GM23338 (cell line): ENCODE data around the gene GRWD1.

Source experiments
- CREB1 ChIP-seq: fragments of 250-450 bp; sonication (Bioruptor Pico); IDR thresholded peaks from 2 replicates; pipeline ENCODE4 v1.5.0; 2020; ENCODE audit warnings: low read depth, mild to moderate bottlenecking, moderate library complexity
- CTCF ChIP-seq, 2 experiments: fragments of 200-600 bp in 1 of 2; sonication (generic) in 1 of 2; conservative IDR thresholded peaks; 2 replicates each; pipeline versions ENCODE4 v1.5.1 to v1.6.1; 2016 to 2017; ENCODE audit warnings: antibody characterized with exemption in 2 of 2, low read depth in 2 of 2, mild to moderate bottlenecking in 2 of 2, moderate library complexity in 1 of 2
- ETS1 ChIP-seq: IDR thresholded peaks from 2 replicates; pipeline ENCODE4 v1.6.1; 2016; ENCODE audit warnings: antibody characterized with exemption
- EZH2 ChIP-seq: fragments of 200-600 bp; sonication (generic); IDR thresholded peaks from one replicate; pipeline ENCODE4 v1.8.0; 2017; ENCODE audit warnings: antibody characterized with exemption, mild to moderate bottlenecking, low read depth; ENCODE audit not compliant: unreplicated experiment
- EZH2phosphoT487 ChIP-seq: fragments of 200-600 bp; sonication (generic); IDR thresholded peaks from one replicate; pipeline ENCODE4 v1.8.1; 2018; ENCODE audit warnings: antibody characterized with exemption; ENCODE audit not compliant: unreplicated experiment
- JUNB ChIP-seq: IDR thresholded peaks from one replicate; pipeline ENCODE4 v1.6.1; 2016; ENCODE audit warnings: antibody characterized with exemption; ENCODE audit not compliant: unreplicated experiment
- NANOG ChIP-seq: IDR thresholded peaks from 2 replicates; pipeline ENCODE4 v1.6.1; 2016; ENCODE audit warnings: antibody characterized with exemption, borderline replicate concordance
- POLR2AphosphoS5 ChIP-seq: IDR thresholded peaks from 2 replicates; pipeline ENCODE4 v1.6.1; 2016; ENCODE audit warnings: antibody characterized with exemption, low read depth
- STAT1 ChIP-seq: IDR thresholded peaks from one replicate; pipeline ENCODE4 v1.6.1; 2016; ENCODE audit warnings: antibody characterized with exemption; ENCODE audit not compliant: unreplicated experiment
- ZNF331 ChIP-seq: fragments of 250-450 bp; sonication (Bioruptor Pico); IDR thresholded peaks from 2 replicates; pipeline ENCODE4 v1.5.0; 2020; ENCODE audit warnings: low read depth, mild to moderate bottlenecking, moderate library complexity
- TF ChIP-seq, protein P1 (sequence below): IDR thresholded peaks from one replicate; pipeline ENCODE4 v1.6.1; 2018; ENCODE audit warnings: antibody characterized with exemption; ENCODE audit not compliant: unreplicated experiment
- TF ChIP-seq, protein P2 (sequence below): fragments of 250-450 bp; sonication (Bioruptor Pico); IDR thresholded peaks from 2 replicates; pipeline ENCODE4 v1.5.0; 2020; ENCODE audit warnings: mild to moderate bottlenecking, moderate library complexity

DNA sequence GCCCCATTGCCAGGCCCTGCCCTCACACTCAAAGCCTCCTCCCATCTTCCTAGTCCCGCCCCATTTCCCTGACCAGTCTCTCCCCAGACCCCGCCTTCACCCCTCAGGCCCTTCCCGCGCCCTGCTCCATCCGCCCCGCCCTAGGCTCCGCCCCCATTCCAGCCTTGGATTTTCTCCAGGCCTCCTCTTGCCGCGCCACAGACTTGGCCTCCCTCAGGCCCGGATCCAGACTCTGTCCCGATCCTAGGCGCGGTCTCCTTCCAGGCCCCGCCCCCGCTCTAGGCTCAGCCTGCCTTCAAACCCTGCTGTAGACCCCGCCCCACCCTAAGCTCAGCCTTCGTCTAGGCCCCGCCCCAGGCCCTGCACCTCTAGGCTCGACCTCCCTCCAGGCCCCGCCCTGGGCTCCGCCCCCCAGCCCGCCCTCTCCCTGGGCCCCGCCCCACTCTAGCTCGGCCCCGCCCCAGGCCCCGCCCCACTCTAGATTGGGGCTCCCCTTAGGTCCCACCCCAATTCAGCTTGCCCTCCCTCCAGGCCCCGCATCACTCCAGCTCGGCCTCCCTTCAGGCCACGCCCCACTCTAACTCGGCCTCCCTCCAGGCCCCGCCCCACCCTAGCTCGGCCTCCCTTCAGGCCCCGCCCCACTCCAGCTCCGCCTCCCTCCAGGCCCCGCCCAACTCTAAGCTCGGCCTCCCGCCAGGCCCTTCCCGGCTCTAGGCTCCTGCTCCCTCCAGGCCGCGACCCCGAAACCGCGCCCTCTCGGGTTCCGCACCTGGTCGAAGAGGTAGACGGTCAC lies 47.3 kb downstream of the GRWD1 start:
- TF ChIP-seq CTCF (conservative IDR thresholded peaks at IDR 0.05; ENCODE audit: low read depth in 2 of 2) (no peak), EZH2 (no peak), POLR2AphosphoS5 (peak; percentile 88), CREB1 (CRISPR knock-in tag) (no peak; the same call in 1 of the 2 replicates), EZH2phosphoT487 (no peak), NANOG (no peak), STAT1 (no peak), JUNB (no peak), ETS1 (no peak), ZNF331 (no peak)
- TF ChIP-seq, protein P1, sequence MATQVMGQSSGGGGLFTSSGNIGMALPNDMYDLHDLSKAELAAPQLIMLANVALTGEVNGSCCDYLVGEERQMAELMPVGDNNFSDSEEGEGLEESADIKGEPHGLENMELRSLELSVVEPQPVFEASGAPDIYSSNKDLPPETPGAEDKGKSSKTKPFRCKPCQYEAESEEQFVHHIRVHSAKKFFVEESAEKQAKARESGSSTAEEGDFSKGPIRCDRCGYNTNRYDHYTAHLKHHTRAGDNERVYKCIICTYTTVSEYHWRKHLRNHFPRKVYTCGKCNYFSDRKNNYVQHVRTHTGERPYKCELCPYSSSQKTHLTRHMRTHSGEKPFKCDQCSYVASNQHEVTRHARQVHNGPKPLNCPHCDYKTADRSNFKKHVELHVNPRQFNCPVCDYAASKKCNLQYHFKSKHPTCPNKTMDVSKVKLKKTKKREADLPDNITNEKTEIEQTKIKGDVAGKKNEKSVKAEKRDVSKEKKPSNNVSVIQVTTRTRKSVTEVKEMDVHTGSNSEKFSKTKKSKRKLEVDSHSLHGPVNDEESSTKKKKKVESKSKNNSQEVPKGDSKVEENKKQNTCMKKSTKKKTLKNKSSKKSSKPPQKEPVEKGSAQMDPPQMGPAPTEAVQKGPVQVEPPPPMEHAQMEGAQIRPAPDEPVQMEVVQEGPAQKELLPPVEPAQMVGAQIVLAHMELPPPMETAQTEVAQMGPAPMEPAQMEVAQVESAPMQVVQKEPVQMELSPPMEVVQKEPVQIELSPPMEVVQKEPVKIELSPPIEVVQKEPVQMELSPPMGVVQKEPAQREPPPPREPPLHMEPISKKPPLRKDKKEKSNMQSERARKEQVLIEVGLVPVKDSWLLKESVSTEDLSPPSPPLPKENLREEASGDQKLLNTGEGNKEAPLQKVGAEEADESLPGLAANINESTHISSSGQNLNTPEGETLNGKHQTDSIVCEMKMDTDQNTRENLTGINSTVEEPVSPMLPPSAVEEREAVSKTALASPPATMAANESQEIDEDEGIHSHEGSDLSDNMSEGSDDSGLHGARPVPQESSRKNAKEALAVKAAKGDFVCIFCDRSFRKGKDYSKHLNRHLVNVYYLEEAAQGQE = no peak
- TF ChIP-seq, protein P2, sequence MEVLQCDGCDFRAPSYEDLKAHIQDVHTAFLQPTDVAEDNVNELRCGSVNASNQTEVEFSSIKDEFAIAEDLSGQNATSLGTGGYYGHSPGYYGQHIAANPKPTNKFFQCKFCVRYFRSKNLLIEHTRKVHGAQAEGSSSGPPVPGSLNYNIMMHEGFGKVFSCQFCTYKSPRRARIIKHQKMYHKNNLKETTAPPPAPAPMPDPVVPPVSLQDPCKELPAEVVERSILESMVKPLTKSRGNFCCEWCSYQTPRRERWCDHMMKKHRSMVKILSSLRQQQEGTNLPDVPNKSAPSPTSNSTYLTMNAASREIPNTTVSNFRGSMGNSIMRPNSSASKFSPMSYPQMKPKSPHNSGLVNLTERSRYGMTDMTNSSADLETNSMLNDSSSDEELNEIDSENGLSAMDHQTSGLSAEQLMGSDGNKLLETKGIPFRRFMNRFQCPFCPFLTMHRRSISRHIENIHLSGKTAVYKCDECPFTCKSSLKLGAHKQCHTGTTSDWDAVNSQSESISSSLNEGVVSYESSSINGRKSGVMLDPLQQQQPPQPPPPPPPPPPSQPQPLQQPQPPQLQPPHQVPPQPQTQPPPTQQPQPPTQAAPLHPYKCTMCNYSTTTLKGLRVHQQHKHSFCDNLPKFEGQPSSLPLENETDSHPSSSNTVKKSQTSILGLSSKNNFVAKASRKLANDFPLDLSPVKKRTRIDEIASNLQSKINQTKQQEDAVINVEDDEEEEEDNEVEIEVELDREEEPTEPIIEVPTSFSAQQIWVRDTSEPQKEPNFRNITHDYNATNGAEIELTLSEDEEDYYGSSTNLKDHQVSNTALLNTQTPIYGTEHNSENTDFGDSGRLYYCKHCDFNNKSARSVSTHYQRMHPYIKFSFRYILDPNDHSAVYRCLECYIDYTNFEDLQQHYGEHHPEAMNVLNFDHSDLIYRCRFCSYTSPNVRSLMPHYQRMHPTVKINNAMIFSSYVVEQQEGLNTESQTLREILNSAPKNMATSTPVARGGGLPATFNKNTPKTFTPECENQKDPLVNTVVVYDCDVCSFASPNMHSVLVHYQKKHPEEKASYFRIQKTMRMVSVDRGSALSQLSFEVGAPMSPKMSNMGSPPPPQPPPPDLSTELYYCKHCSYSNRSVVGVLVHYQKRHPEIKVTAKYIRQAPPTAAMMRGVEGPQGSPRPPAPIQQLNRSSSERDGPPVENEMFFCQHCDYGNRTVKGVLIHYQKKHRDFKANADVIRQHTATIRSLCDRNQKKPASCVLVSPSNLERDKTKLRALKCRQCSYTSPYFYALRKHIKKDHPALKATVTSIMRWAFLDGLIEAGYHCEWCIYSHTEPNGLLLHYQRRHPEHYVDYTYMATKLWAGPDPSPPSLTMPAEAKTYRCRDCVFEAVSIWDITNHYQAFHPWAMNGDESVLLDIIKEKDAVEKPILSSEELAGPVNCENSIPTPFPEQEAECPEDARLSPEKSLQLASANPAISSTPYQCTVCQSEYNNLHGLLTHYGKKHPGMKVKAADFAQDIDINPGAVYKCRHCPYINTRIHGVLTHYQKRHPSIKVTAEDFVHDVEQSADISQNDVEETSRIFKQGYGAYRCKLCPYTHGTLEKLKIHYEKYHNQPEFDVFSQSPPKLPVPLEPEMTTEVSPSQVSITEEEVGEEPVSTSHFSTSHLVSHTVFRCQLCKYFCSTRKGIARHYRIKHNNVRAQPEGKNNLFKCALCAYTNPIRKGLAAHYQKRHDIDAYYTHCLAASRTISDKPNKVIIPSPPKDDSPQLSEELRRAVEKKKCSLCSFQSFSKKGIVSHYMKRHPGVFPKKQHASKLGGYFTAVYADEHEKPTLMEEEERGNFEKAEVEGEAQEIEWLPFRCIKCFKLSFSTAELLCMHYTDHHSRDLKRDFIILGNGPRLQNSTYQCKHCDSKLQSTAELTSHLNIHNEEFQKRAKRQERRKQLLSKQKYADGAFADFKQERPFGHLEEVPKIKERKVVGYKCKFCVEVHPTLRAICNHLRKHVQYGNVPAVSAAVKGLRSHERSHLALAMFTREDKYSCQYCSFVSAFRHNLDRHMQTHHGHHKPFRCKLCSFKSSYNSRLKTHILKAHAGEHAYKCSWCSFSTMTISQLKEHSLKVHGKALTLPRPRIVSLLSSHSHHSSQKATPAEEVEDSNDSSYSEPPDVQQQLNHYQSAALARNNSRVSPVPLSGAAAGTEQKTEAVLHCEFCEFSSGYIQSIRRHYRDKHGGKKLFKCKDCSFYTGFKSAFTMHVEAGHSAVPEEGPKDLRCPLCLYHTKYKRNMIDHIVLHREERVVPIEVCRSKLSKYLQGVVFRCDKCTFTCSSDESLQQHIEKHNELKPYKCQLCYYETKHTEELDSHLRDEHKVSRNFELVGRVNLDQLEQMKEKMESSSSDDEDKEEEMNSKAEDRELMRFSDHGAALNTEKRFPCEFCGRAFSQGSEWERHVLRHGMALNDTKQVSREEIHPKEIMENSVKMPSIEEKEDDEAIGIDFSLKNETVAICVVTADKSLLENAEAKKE (CRISPR knock-in tag) = no peak
